ENCODE results near the gene F10.

- TF ChIP-seq, protein P1, sequence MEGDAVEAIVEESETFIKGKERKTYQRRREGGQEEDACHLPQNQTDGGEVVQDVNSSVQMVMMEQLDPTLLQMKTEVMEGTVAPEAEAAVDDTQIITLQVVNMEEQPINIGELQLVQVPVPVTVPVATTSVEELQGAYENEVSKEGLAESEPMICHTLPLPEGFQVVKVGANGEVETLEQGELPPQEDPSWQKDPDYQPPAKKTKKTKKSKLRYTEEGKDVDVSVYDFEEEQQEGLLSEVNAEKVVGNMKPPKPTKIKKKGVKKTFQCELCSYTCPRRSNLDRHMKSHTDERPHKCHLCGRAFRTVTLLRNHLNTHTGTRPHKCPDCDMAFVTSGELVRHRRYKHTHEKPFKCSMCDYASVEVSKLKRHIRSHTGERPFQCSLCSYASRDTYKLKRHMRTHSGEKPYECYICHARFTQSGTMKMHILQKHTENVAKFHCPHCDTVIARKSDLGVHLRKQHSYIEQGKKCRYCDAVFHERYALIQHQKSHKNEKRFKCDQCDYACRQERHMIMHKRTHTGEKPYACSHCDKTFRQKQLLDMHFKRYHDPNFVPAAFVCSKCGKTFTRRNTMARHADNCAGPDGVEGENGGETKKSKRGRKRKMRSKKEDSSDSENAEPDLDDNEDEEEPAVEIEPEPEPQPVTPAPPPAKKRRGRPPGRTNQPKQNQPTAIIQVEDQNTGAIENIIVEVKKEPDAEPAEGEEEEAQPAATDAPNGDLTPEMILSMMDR (IDR thresholded peaks at IDR 0.05; ENCODE audit: poor library complexity, severe bottlenecking) = no peak
- no peak for TF ChIP-seq POLR2AphosphoS5 (IDR thresholded peaks at IDR 0.05)
Observed at GRCh38 chr13:113096745-113097305, 25.8 kb upstream of the F10 start.

Measured in neural cell (in vitro differentiated cells).